ENCODE results near the gene ACOT8. TPM values are rescaled to one million over a fixed set of nuclear protein-coding genes. Genes with fewer than 3 reads are reported as not detected.

Gene ACOT8
- total RNA-seq, 5 donors from 2014 or later (not counting 1 experiment from before 2014, with no cell fraction given), result 20.4 to 33.9 (median 32.0) TPM

DNA sequence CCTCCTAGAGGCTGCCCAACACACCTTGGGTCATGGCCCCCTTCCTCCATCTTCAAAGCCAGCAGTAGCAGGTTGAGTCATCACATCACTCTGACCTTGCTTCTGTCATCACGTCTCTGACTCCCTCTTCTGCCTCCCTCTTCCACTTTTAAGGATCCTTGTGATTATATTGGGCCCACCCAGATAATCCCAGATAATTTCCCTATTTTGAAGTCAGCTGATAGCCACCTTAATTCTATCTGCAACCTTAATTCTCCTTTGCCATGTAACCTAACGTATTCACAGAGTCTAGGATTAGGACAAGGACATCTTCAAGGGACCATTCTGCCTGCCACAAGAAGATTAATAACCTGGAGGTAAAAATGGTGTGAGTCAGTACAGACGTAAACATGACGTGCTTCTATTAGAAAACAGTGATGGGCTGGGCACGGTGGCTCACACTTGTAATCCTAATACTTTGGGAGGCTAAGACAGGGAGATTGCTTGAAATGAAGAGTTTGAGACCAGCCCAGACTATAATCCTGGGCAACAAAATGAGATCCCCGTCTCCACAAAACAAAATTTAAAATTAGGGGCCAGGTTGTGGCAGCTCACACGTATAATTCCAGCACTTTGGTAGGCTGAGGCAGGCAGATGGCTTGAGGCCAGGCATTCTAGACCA, 3.5 kb upstream of the ACOT8 start:
- POLR2A ChIA-PET, result no interaction called here
- Histone ChIP-seq H3K36me3 (ENCODE audit: control insufficient read depth in 2 of 2, extremely low read depth in 1 of 2, insufficient read depth in 1 of 2, low read length in 1 of 2) (no peaks in the 10 kb centered on the region), H3K4me3 (ENCODE audit: control insufficient read depth in 1 of 2, extremely low read depth in 1 of 2, low read length in 1 of 2) (no peak overlapping the region), H3K27ac (ENCODE audit: low read length) (no peak overlapping the region), H3K9me3 (no peaks in the 10 kb centered on the region), H3K4me1 (ENCODE audit: control insufficient read depth in 1 of 2, extremely low read depth in 1 of 2, insufficient read depth in 2 of 2, low read length in 2 of 2) (peaks cover 14 to 24% of the 10 kb centered on the region in 2 experiments), H3K27me3 (replicated peaks in 1 of 2; ENCODE audit: control insufficient read depth in 2 of 2, extremely low read depth in 1 of 2, insufficient read depth in 2 of 2, low read length in 1 of 2) (no peaks in the 10 kb centered on the region)
- CTCF ChIA-PET, result no interaction called here
- Mint-ChIP-seq H3K27ac (no peak overlapping the region), H3K36me3 (peaks cover 9% of the 10 kb centered on the region), H3K9me3 (no peaks in the 10 kb centered on the region), H3K4me1 (peaks cover 27 to 48% (median 39%) of the 10 kb centered on the region in 3 donors), H3K4me3 (peak overlapping the region in 1 of 3 donors; percentile 1), H3K27me3 (no peaks in the 10 kb centered on the region)
- ATAC-seq (replicated peaks in 1 of 4), result no peak
- 89% methylated on average over 3 of the region's 7 CpGs for WGBS (ENCODE audit: insufficient coverage)
- no peak for DNase-seq

DNA sequence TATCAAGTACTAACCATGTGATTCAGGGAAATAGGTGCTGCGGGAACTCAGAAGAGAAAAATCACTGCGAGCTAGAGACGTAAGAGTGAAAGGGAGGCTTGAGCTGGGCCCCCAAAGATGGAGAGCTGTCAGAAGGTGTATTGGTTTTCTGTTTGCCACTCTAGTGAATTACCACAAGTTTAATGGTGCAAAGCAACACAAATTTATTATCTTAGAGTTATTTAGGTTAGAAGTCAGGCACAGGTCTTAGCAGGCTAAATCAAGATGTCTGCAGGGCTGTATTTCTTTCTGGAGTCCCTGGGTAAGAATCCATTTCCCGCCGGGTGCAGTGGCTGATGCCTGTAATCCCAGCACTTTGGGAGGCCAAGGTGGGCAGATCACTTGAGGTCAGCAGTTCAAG, 2.7 kb upstream of the ACOT8 start:
- H3K36me3 ChIP-seq (ENCODE audit: control insufficient read depth in 2 of 2, extremely low read depth in 1 of 2, insufficient read depth in 1 of 2, low read length in 1 of 2), result peaks cover 0 to 1% of the 10 kb centered on the region in 2 donors
- H3K27me3 ChIP-seq (replicated peaks in 1 of 2; ENCODE audit: control insufficient read depth in 2 of 2, extremely low read depth in 1 of 2, insufficient read depth in 2 of 2, low read length in 1 of 2), result no peaks in the 10 kb centered on the region
- Mint-ChIP-seq H3K27ac (no peak overlapping the region), H3K27me3 (no peaks in the 10 kb centered on the region), H3K36me3 (peaks cover 9% of the 10 kb centered on the region), H3K9me3 (no peaks in the 10 kb centered on the region), H3K4me3 (no peak overlapping the region), H3K4me1 (peaks cover 33 to 54% (median 45%) of the 10 kb centered on the region in 3 donors)
- H3K27ac ChIP-seq (ENCODE audit: low read length), result no peak overlapping the region
- peaks cover 14 to 31% of the 10 kb centered on the region in 2 experiments for H3K4me1 ChIP-seq (ENCODE audit: control insufficient read depth in 1 of 2, extremely low read depth in 1 of 2, insufficient read depth in 2 of 2, low read length in 2 of 2)
- H3K4me3 ChIP-seq (ENCODE audit: control insufficient read depth in 1 of 2, extremely low read depth in 1 of 2, low read length in 1 of 2), result no peak overlapping the region
- no peak for ATAC-seq (replicated peaks in 1 of 4)
- POLR2A ChIA-PET, result no interaction called here
- CTCF ChIA-PET, result no interaction called here
- 100% methylated on average over 5 of the region's 5 CpGs for WGBS (ENCODE audit: insufficient coverage)
- H3K9me3 ChIP-seq, result no peaks in the 10 kb centered on the region
- DNase-seq, result no peak

DNA sequence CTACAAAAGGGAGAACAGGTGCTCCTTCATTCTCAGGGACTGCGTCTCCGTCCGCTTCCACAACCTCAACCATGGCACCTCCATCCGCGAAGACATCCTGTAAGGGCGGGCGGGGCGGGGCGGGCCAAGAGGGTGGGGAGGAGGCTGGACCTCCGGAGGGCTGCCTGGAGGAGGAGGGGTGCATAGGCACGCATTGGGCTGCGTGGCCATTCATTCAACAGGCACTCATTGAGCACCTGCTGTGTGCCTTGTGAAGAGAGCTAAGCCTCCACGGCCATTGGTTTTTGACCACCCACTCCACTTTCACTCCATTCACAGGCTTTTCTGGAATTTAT, 657 bp upstream of the ACOT8 start:
- Mint-ChIP-seq H3K4me3 (peak overlapping the region; percentile 92 to 95 (median 94)), H3K36me3 (peaks cover 14% of the 10 kb centered on the region), H3K9me3 (no peaks in the 10 kb centered on the region), H3K27me3 (no peaks in the 10 kb centered on the region), H3K4me1 (peaks cover 47 to 66% (median 57%) of the 10 kb centered on the region in 3 donors), H3K27ac (peak overlapping the region; percentile 95 to 97)
- H3K9me3 ChIP-seq, result no peaks in the 10 kb centered on the region
- peak in 3 of 4 experiments; percentile 13 to 24 (median 24) for ATAC-seq (replicated peaks in 1 of 4)
- H3K27ac ChIP-seq (ENCODE audit: low read length), result peak overlapping the region; percentile 87
- H3K36me3 ChIP-seq (ENCODE audit: control insufficient read depth in 2 of 2, extremely low read depth in 1 of 2, insufficient read depth in 1 of 2, low read length in 1 of 2), result peaks cover 0 to 19% of the 10 kb centered on the region in 2 donors
- ChIA-PET CTCF (interaction anchor here (0.5 to 1.3 kb wide), 3 partner anchors 36 to 157 kb away, joined by 4 to 6 read pairs (median 5); no protein-coding TSS in a partner anchor), POLR2A (no interaction called here)
- DNase-seq, result peak in 1 of 35 experiments; percentile 18
- WGBS (ENCODE audit: insufficient coverage), result 57% methylated on average over 1 of the region's 13 CpGs
- peak overlapping the region; percentile 81 to 95 for H3K4me3 ChIP-seq (ENCODE audit: control insufficient read depth in 1 of 2, extremely low read depth in 1 of 2, low read length in 1 of 2)
- H3K4me1 ChIP-seq (ENCODE audit: control insufficient read depth in 1 of 2, extremely low read depth in 1 of 2, insufficient read depth in 2 of 2, low read length in 2 of 2), result peaks cover 14 to 37% of the 10 kb centered on the region in 2 experiments
- no peaks in the 10 kb centered on the region for H3K27me3 ChIP-seq (replicated peaks in 1 of 2; ENCODE audit: control insufficient read depth in 2 of 2, extremely low read depth in 1 of 2, insufficient read depth in 2 of 2, low read length in 1 of 2)

DNA sequence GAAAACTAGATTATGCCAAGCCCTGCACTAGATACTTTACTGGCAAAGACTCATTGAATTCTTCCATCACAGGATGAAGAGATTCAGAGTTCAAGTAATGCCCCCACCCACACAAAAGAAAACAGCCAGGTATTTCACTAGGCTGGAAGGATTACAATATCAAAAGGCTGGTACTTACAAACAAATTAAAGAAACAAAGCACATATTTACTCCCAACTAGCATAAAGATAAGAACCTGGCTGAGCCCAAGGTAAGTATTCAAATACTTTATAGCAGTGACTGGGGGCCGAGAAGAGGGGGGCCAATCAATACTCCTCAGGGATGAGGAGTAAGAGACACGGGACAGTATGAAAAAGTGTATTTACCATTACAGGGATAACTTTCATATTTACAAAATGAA, 3.7 kb downstream of the ACOT8 start:
- Histone ChIP-seq H3K36me3 (ENCODE audit: control insufficient read depth in 2 of 2, extremely low read depth in 1 of 2, insufficient read depth in 1 of 2, low read length in 1 of 2) (peaks cover 6 to 28% of the 10 kb centered on the region in 2 donors), H3K27ac (ENCODE audit: low read length) (no peak overlapping the region), H3K4me1 (ENCODE audit: control insufficient read depth in 1 of 2, extremely low read depth in 1 of 2, insufficient read depth in 2 of 2, low read length in 2 of 2) (peaks cover 13 to 36% of the 10 kb centered on the region in 2 experiments), H3K27me3 (replicated peaks in 1 of 2; ENCODE audit: control insufficient read depth in 2 of 2, extremely low read depth in 1 of 2, insufficient read depth in 2 of 2, low read length in 1 of 2) (no peaks in the 10 kb centered on the region), H3K4me3 (ENCODE audit: control insufficient read depth in 1 of 2, extremely low read depth in 1 of 2, low read length in 1 of 2) (no peak overlapping the region), H3K9me3 (no peaks in the 10 kb centered on the region)
- CTCF ChIA-PET, result no interaction called here
- DNase-seq, result no peak
- Mint-ChIP-seq H3K4me3 (no peak overlapping the region), H3K36me3 (peaks cover 23% of the 10 kb centered on the region), H3K4me1 (peaks cover 43 to 46% (median 43%) of the 10 kb centered on the region in 3 donors), H3K9me3 (no peaks in the 10 kb centered on the region), H3K27me3 (no peaks in the 10 kb centered on the region), H3K27ac (no peak overlapping the region)
- no peak for ATAC-seq (replicated peaks in 1 of 4)
- no CpG with 5 or more reads among the region's 2 CpGs for WGBS (ENCODE audit: insufficient coverage)
- POLR2A ChIA-PET, result no interaction called here

DNA sequence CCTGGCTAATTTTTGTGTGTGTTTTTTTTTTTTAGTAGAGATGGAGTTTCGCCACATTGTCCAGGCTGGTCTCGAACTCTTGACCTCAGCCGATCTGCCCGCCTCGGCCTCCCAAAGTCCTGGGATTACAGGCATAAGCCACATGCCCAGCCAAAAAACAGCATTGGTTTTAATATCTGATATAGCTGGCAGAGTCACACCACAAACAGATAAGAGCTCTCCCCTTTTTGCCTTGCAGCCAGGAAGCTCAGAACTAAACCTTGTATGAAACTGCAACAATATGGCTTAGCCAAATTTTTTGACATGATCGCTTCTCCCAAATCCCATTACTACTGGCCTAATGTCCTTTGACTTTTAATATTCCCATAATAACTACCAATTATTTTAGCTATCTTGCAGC, 4.9 kb downstream of the ACOT8 start:
- 100% methylated on average over 6 of the region's 6 CpGs for whole genome bisulfite sequencing (ENCODE audit: insufficient coverage)
- Mint-ChIP-seq H3K36me3 (peaks cover 24% of the 10 kb centered on the region), H3K9me3 (no peaks in the 10 kb centered on the region), H3K4me1 (peaks cover 32 to 36% (median 34%) of the 10 kb centered on the region in 3 donors), H3K27ac (no peak overlapping the region), H3K4me3 (no peak overlapping the region), H3K27me3 (no peaks in the 10 kb centered on the region)
- H3K36me3 ChIP-seq (ENCODE audit: control insufficient read depth in 2 of 2, extremely low read depth in 1 of 2, insufficient read depth in 1 of 2, low read length in 1 of 2), result peaks cover 6 to 38% of the 10 kb centered on the region in 2 donors
- H3K27me3 ChIP-seq (replicated peaks in 1 of 2; ENCODE audit: control insufficient read depth in 2 of 2, extremely low read depth in 1 of 2, insufficient read depth in 2 of 2, low read length in 1 of 2), result no peaks in the 10 kb centered on the region
- no peak overlapping the region for H3K4me3 ChIP-seq (ENCODE audit: control insufficient read depth in 1 of 2, extremely low read depth in 1 of 2, low read length in 1 of 2)
- ChIA-PET CTCF (no interaction called here), POLR2A (no interaction called here)
- H3K4me1 ChIP-seq (ENCODE audit: control insufficient read depth in 1 of 2, extremely low read depth in 1 of 2, insufficient read depth in 2 of 2, low read length in 2 of 2), result peaks cover 6 to 25% of the 10 kb centered on the region in 2 experiments
- DNase-seq (no peak), ATAC-seq (replicated peaks in 1 of 4) (no peak)
- no peak overlapping the region for H3K27ac ChIP-seq (ENCODE audit: low read length)
- H3K9me3 ChIP-seq, result no peaks in the 10 kb centered on the region

DNA sequence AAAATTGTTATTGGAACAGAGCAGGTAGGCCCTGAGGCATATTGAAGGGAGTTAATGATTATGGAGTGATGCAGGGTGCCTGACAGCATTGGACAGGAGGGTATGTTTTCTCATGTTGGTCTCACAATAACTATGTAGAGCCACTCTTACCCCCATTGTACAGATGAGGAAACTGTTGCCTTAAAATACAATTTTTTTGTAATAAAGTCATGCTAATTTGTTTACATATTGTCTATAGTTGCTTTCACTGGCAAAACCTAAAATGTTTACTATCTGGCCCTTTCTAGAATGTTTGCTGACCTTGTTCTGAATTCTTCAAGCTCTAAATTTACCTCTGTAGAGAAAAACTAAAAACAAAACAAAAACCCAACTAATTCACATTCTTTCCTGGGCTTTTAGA, 5.7 kb downstream of the ACOT8 start:
- H3K36me3 ChIP-seq (ENCODE audit: control insufficient read depth in 2 of 2, extremely low read depth in 1 of 2, insufficient read depth in 1 of 2, low read length in 1 of 2), result peaks cover 6 to 45% of the 10 kb centered on the region in 2 donors
- Mint-ChIP-seq H3K36me3 (peaks cover 24% of the 10 kb centered on the region), H3K9me3 (no peaks in the 10 kb centered on the region), H3K27ac (no peak overlapping the region), H3K4me3 (no peak overlapping the region), H3K27me3 (no peaks in the 10 kb centered on the region), H3K4me1 (peaks cover 26 to 32% (median 30%) of the 10 kb centered on the region in 3 donors)
- no peaks in the 10 kb centered on the region for H3K9me3 ChIP-seq
- H3K4me1 ChIP-seq (ENCODE audit: control insufficient read depth in 1 of 2, extremely low read depth in 1 of 2, insufficient read depth in 2 of 2, low read length in 2 of 2), result peaks cover 4 to 21% of the 10 kb centered on the region in 2 experiments
- DNase-seq, result no peak
- no peaks in the 10 kb centered on the region for H3K27me3 ChIP-seq (replicated peaks in 1 of 2; ENCODE audit: control insufficient read depth in 2 of 2, extremely low read depth in 1 of 2, insufficient read depth in 2 of 2, low read length in 1 of 2)
- no peak overlapping the region for H3K4me3 ChIP-seq (ENCODE audit: control insufficient read depth in 1 of 2, extremely low read depth in 1 of 2, low read length in 1 of 2)
- no peak for ATAC-seq (replicated peaks in 1 of 4)
- CTCF ChIA-PET, result interaction anchor here in 1 of 2 donors (0.7 kb wide), 1 partner anchor 557 kb away, joined by 3 read pairs; no protein-coding TSS in a partner anchor
- H3K27ac ChIP-seq (ENCODE audit: low read length), result no peak overlapping the region
- POLR2A ChIA-PET, result no interaction called here
